HG03565 (cell line): Measurements from ENCODE around the gene DOK7.

ENCODE experiments used
- ATAC-seq: cut with Tn5 transposase; IDR thresholded peaks from one replicate; pipeline ENCODE4 v1.9.1; 2021; ENCODE audit warnings: mild to moderate bottlenecking, moderate library complexity; ENCODE audit not compliant: unreplicated experiment

The DOK7 gene

GRCh38 chr4:3486541-3487540 lies 23.7 kb downstream of the DOK7 start:
- no peak for ATAC-seq

GRCh38 chr4:3487861-3488260 lies 24.8 kb downstream of the DOK7 start:
- no peak for ATAC-seq

- ATAC-seq: no peak
Measured at GRCh38 chr4:3488820-3489219, 25.7 kb downstream of the DOK7 start.

DNA sequence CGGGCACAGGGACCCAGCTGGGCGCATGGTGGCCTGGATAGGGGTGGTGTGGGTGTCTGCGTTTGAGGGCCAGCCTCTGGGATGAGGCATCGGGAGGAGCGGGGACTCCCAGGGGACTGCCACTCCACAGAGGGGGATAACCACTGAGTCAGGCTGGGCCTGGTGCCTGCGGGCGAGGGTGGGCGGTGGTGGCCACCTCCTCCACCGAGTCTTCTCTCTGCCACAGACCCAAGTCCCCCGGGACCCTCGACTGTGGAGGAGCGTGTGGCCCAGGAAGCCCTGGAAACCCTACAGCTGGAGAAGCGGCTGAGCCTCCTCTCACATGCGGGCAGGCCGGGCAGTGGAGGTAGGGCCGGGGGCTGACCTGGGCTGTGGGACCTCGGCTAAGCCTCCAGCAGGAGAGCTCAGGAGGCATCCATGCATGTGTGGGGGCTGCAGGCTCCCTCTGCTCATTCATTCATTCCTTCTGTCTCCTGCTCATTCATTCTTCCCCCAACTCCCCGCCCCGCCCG lies 26.4 kb downstream of the DOK7 start:
- no peak for ATAC-seq

DNA sequence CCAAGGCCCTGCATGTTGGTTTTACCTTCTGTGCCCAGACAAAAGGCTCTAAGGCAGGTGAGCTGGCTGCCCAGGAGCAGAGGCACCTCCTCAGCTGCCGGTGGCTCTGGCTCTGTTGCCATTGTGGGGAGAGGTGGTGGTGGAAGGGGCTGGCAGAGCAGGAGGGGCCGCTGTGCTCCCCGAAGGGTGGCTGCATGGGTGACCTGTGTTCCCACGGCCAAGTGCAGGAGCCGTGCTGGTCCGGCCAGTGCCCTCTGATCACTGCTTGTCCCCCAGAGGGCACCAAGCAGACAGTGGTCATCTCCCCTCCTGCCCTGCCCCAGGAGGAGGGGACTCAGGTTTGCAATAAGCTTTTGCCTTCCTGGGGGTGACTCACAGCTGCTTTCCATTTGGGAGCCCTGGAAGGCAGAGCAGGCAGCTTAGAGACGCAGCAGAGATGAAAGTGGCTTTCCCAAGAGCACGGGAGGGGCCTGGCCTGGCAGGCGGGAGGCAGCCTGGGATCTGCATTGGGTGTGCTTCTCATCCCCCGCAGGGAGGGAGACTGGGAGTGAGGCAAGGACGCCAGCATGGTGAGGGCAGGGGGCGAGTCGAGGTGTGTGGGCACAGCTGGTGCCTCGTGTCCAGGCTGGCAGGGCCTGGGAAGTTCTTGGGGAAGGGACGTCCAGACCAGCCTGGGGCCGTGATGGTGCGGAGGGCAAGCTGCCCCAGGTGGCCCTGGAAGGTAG lies 28.7 kb downstream of the DOK7 start:
- no peak for ATAC-seq

DNA sequence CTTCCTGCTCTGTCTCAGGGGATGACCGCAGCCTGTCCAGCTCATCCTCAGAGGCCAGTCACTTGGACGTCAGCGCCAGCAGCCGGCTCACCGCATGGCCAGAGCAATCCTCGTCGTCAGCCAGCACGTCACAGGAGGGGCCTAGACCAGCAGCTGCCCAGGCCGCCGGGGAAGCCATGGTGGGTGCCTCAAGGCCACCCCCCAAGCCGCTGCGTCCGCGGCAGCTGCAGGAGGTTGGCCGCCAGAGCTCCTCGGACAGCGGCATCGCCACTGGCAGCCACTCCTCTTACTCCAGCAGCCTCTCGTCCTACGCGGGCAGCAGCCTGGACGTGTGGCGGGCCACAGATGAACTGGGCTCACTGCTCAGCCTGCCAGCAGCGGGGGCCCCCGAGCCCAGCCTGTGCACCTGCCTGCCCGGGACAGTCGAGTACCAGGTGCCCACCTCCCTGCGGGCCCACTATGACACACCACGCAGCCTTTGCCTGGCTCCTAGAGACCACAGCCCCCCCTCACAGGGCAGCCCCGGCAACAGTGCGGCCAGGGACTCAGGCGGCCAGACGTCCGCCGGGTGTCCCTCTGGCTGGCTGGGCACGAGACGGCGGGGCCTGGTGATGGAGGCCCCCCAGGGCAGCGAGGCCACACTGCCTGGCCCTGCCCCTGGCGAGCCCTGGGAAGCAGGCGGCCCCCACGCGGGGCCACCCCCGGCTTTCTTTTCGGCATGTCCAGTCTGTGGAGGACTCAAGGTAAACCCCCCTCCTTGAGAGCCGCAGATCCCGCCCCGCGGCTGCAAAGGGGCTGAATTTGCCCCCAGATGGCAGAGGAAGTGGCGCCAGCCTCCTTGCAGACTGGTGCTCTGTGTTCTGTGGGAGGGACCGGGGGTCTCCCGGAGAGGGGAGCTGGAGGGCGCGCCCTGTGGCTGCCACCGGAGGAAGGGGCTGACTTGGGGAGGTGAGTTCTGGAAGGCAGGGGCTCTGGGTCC lies 29.9 kb downstream of the DOK7 start:
- no peak for ATAC-seq

DNA sequence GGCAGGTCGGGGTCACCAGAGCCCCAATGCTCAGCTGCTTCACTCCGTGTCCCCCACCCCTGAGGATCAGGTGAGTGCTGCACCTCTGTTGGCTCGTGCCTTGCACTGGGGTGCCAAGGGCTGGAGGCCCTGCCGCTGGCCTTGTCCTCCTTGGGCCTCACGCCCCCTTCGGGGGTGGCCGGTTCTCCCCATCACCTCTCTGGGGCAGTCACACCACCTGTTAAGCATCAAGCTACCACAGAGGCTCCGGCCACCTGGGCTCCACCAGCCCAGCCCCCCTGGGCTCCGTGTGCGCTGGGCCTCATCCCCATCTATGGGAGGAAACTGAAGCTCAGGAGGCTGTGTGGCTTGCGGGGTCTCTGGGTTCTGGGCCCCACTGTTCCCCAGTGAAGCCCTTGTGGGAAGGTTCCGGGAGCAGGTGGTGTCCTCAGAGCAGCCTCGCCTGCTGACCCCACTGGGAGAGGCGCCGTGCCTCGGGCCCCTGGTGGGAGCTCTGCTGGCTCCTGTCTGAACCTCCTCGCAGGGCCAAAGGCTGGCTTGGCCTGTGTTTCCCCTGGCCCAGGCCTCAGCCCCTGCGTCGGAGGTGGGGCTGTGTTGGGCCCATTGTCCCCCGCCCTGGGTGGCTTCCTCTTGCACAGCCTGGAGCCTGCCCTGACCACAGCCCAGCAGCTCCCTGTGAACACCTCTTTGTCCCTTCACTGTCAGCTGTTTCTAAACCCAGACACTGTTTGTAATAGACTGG lies 30.8 kb downstream of the DOK7 start:
- ATAC-seq: no peak

DNA sequence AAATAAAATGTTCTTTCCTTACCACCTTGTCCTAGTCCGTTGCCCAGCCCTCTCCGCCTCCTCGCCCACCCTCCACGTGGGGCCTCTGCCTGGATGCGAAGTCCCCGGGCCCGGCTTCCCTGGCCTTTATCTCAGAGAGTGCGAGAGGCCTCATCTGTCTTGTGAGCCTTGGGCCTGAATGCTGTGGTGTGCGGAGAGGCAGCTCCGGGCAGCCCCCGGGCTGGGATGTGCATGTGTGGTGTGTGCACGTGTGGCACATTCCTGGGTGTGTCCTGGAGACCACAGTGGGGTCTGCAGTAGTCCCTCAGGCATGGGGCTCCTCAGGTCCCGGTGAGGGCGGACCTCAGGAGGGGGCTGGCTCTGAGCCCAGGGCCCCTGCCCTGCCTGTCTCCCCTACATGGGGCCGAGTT lies 31.4 kb downstream of the DOK7 start:
- ATAC-seq: no peak

DNA sequence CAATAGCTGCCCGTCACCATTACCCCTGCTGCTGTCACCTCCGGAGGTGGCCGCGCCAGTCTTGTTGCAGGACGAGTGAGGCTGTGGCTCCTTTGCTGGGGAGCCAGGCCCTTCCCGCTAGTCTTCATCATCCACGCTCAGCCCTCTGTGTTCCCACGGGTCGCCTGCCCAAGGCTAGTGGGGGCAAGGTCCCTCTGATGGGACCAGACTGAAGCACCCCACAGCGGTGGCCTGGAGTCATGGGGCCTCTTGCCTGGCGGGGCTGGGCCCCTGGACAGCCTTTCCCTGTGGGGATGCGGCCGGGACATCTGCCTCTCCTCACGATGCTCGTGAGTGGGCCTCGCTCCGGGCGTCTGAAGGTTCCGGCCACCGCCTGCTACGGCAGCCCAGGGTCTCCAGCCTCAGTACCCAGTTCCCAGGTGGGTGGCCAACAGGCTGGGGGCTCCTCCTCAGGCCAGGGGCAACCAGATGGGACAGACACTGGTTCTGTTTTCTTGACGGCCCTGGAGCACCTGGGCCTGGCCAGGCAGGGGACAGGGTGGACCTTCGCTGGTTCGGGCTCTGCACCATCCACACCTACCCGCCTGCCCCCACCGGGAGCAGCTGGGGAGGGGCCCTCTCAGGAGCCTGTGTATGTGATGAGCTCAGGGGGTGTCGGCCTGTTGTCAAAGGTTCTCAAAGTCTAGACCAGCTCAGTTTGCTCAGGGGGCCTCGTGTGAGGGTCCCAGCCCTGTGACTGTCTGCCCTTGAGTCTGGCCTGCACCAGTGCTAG lies 32.3 kb downstream of the DOK7 start:
- ATAC-seq: no peak

GRCh38 chr4:3496021-3496420 lies 32.9 kb downstream of the DOK7 start:
- ATAC-seq: no peak

GRCh38 chr4:3497095-3497494 lies 34.0 kb downstream of the DOK7 start:
- no peak for ATAC-seq

GRCh38 chr4:3497523-3498389 lies 34.6 kb downstream of the DOK7 start:
- ATAC-seq: no peak

GRCh38 chr4:3498407-3498806 lies 35.3 kb downstream of the DOK7 start:
- ATAC-seq: no peak

- no peak for ATAC-seq
Measured at GRCh38 chr4:3498901-3499510, 35.9 kb downstream of the DOK7 start.

DNA sequence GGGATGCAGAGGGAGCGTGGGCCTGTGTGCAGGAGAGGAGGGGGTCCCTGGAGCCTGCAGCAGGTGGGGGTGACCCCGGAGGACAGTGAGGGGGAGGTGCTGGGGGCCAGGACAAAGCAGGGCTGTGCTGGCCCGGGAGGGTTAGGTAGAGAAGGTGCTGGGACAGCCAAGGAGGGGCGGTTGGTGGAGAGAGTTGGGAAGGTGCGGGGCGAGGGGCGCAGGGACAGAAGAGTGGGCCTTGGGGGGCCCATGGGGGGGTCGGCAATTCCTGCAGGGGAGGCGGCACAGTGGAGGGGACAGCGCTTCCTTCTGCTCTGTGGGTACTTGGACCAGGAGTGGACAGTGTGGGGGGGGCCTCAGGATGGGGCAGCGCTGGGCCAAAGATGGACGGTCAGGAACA lies 36.6 kb downstream of the DOK7 start:
- ATAC-seq: no peak

DNA sequence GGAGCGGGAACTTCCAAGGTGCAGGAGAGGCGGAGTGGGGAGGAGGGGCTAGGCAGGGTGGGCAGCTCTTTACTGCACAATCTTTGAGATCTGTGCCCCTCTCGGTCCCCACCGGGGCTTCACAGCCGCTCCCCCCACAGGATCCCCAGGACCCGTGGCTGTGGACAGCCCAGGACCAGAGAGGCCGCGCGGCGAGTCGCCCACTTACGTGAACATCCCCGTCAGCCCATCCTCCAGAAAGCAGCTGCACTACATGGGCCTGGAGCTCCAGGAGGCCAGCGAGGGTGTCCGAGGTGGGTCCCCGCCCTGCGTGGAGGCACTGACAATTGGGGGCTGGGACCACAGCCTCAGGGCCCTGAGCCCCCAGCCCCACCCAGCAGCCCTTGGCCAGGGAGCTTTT lies 37.0 kb downstream of the DOK7 start:
- ATAC-seq: no peak

- no peak for ATAC-seq
Measured at GRCh38 chr4:3500634-3501101, 37.6 kb downstream of the DOK7 start.
